ENCODE data around the gene MSS51. TPM values are rescaled to one million over a fixed set of nuclear protein-coding genes. Genes with fewer than 3 reads are reported as not detected.
"Not testable (repeated sequence)": the region's sequence is repeated elsewhere in the genome, so short reads cannot be mapped to it uniquely, and the experiment has no call there.

The MSS51 gene
- total and polyA plus RNA-seq, 3 donors from 2014 or later, result 1.9 to 6.0 (median 3.5) TPM

GRCh38 chr10:73401636-73402035, 31.7 kb downstream of the MSS51 start:
- no peaks in the 10 kb centered on the region for H3K4me1 ChIP-seq
- no peaks in the 10 kb centered on the region for H3K27me3 ChIP-seq
- intact Hi-C loops (cut with DNase I; ENCODE audit: low total_unique reads), result no loop called here
- no peak for TF ChIP-seq POLR2A (IDR thresholded peaks at IDR 0.05)
- TF ChIP-seq CTCF (IDR thresholded peaks at IDR 0.05), result no peak
- no peaks in the 10 kb centered on the region for H3K36me3 ChIP-seq (ENCODE audit: low read depth, missing control alignments)
- H3K4me3 ChIP-seq, result no peak overlapping the region
- H3K27ac ChIP-seq, result no peak overlapping the region
- WGBS, 2 donors, result 97 to 98% methylated on average over 6 of the region's 6 CpGs
- no peaks in the 10 kb centered on the region for H3K9me3 ChIP-seq
- DNase-seq, result no peak

GRCh38 chr10:73399063-73399462, 34.3 kb downstream of the MSS51 start:
- Histone ChIP-seq H3K36me3 (ENCODE audit: low read depth, missing control alignments) (no peaks in the 10 kb centered on the region), H3K27me3 (no peaks in the 10 kb centered on the region), H3K27ac (no peak overlapping the region), H3K9me3 (no peaks in the 10 kb centered on the region), H3K4me3 (no peak overlapping the region), H3K4me1 (no peaks in the 10 kb centered on the region)
- intact Hi-C loops (cut with DNase I; ENCODE audit: low total_unique reads), result no loop called here
- 73 to 83% methylated on average over 4 of the region's 4 CpGs for WGBS, 2 donors
- TF ChIP-seq CTCF (IDR thresholded peaks at IDR 0.05) (no peak), POLR2A (IDR thresholded peaks at IDR 0.05) (no peak)
- no peak for DNase-seq

GRCh38 chr10:73398024-73398423, 35.3 kb downstream of the MSS51 start:
- Histone ChIP-seq H3K36me3 (ENCODE audit: low read depth, missing control alignments) (no peaks in the 10 kb centered on the region), H3K9me3 (no peaks in the 10 kb centered on the region), H3K27ac (no peak overlapping the region), H3K27me3 (no peaks in the 10 kb centered on the region), H3K4me3 (no peak overlapping the region), H3K4me1 (no peaks in the 10 kb centered on the region)
- intact Hi-C loops (cut with DNase I; ENCODE audit: low total_unique reads), result no loop called here
- no peak for TF ChIP-seq POLR2A (IDR thresholded peaks at IDR 0.05)
- no peak for TF ChIP-seq CTCF (IDR thresholded peaks at IDR 0.05)
- DNase-seq, result no peak
- WGBS, 2 donors, result 88 to 91% methylated on average over 6 of the region's 6 CpGs

GRCh38 chr10:73394325-73394724, 39.0 kb downstream of the MSS51 start:
- DNase-seq; H3K4me3 ChIP-seq; H3K9me3 ChIP-seq; H3K4me1 ChIP-seq; H3K27me3 ChIP-seq; H3K27ac ChIP-seq; intact Hi-C loops (cut with DNase I; ENCODE audit: low total_unique reads); H3K36me3 ChIP-seq (ENCODE audit: low read depth, missing control alignments): not testable (repeated sequence)
- WGBS, 2 donors, result 100% methylated on average over 3 to 4 of the region's 4 CpGs

GRCh38 chr10:73388228-73388627, 45.1 kb downstream of the MSS51 start:
- peaks cover 7% of the 10 kb centered on the region for H3K36me3 ChIP-seq (ENCODE audit: low read depth, missing control alignments)
- WGBS, 2 donors, result 96% methylated on average over 4 of the region's 4 CpGs
- no peak overlapping the region for H3K4me3 ChIP-seq
- H3K27ac ChIP-seq, result no peak overlapping the region
- no peaks in the 10 kb centered on the region for H3K27me3 ChIP-seq
- no peaks in the 10 kb centered on the region for H3K4me1 ChIP-seq
- no peak for TF ChIP-seq POLR2A (IDR thresholded peaks at IDR 0.05)
- intact Hi-C loops (cut with DNase I; ENCODE audit: low total_unique reads), result no loop called here
- H3K9me3 ChIP-seq, result no peaks in the 10 kb centered on the region
- no peak for DNase-seq

- no peaks in the 10 kb centered on the region for H3K27me3 ChIP-seq
- no peaks in the 10 kb centered on the region for H3K9me3 ChIP-seq
- H3K27ac ChIP-seq, result no peak overlapping the region
- H3K4me3 ChIP-seq, result no peak overlapping the region
- DNase-seq, result no peak
- H3K36me3 ChIP-seq (ENCODE audit: low read depth, missing control alignments), result peaks cover 7% of the 10 kb centered on the region
- TF ChIP-seq POLR2A (IDR thresholded peaks at IDR 0.05) (no peak), CTCF (IDR thresholded peaks at IDR 0.05) (no peak)
- intact Hi-C loops (cut with DNase I; ENCODE audit: low total_unique reads), result no loop called here
- H3K4me1 ChIP-seq, result no peaks in the 10 kb centered on the region
- WGBS, 2 donors, result 93% methylated on average over 7 of the region's 7 CpGs
Observed at GRCh38 chr10:73386583-73386982, 46.8 kb downstream of the MSS51 start.
